KBM-7 (cell line): Measurements from ENCODE around the gene DYNC1H1.

Source experiments
- DNase-seq: peaks from one replicate; pipeline ENCODE4 v3.0.0-alpha.2; 2015
- in situ Hi-C: fragments of 300-500 bp; cut with MboI; formaldehyde crosslinking; loops from 2 replicates; pipeline ENCODE4 v1.14.3; 2020; ENCODE audit warnings: low sequenced_read_pairs, low pct_unique_long_range_greater_than_20kb, mixed read lengths

The DYNC1H1 gene

GRCh38 chr14:102095871-102096568, 131.6 kb downstream of the DYNC1H1 start:
- DNase-seq, result no peak
- in situ Hi-C loops, result no loop called here

- peak; percentile 72 for DNase-seq
- in situ Hi-C loops, result no loop called here
Observed at GRCh38 chr14:102096569-102097188, 132.3 kb downstream of the DYNC1H1 start.

GRCh38 chr14:102097441-102098135, 133.2 kb downstream of the DYNC1H1 start:
- in situ Hi-C loops, result no loop called here
- no peak for DNase-seq

- peak; percentile 64 for DNase-seq
- in situ Hi-C loops, result no loop called here
Observed at GRCh38 chr14:102103062-102103695, 138.8 kb downstream of the DYNC1H1 start.

- in situ Hi-C loops, result no loop called here
- DNase-seq, result no peak
Observed at GRCh38 chr14:102105369-102105768, 141.0 kb downstream of the DYNC1H1 start.
